Measurements from ENCODE around the gene DOP1B.

Gene DOP1B

GRCh38 chr21:36205962-36206361 is 49.3 kb downstream of the DOP1B start:
- no peak for DNase-seq (ENCODE audit: low spot score)

All from CD4-positive, alpha-beta T cell treated with Interleukin-2 at 100 ng/mL for 4 hours (primary cell).